HG02763 (cell line): ENCODE measurements around the gene VIT.

Experiments used
- ATAC-seq: cut with Tn5 transposase; IDR thresholded peaks from one replicate; pipeline ENCODE4 v1.9.1; 2021; ENCODE audit warnings: mild to moderate bottlenecking, moderate library complexity; ENCODE audit not compliant: unreplicated experiment

The VIT gene, protein sequence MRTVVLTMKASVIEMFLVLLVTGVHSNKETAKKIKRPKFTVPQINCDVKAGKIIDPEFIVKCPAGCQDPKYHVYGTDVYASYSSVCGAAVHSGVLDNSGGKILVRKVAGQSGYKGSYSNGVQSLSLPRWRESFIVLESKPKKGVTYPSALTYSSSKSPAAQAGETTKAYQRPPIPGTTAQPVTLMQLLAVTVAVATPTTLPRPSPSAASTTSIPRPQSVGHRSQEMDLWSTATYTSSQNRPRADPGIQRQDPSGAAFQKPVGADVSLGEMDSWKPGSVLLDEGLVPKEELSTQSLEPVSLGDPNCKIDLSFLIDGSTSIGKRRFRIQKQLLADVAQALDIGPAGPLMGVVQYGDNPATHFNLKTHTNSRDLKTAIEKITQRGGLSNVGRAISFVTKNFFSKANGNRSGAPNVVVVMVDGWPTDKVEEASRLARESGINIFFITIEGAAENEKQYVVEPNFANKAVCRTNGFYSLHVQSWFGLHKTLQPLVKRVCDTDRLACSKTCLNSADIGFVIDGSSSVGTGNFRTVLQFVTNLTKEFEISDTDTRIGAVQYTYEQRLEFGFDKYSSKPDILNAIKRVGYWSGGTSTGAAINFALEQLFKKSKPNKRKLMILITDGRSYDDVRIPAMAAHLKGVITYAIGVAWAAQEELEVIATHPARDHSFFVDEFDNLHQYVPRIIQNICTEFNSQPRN

DNA sequence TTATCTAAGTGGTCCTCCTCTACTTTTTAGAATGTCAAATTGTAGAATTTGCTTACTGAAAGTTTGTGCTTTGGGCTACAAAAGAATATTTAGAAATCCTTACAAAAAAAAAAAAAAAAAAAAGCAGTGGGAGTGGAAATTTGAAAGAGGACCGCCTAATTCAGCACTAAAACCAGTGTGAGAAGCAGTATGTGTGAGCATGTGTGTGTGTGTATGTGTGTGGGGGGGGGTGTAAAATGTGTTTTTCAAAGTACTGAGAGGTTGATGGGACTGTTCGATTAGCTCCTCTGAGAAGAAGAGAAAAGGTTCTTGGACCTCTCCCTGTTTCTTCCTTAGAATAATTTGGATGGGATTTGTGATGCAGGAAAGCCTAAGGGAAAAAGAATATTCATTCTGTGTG lies at the start of gene VIT:
TSS of gene VIT (plus strand) at position 175 of the 400 bp plus-strand sequence. CDS start 19,664 bp downstream, outside the sequence.
- ATAC-seq, result no peak

DNA sequence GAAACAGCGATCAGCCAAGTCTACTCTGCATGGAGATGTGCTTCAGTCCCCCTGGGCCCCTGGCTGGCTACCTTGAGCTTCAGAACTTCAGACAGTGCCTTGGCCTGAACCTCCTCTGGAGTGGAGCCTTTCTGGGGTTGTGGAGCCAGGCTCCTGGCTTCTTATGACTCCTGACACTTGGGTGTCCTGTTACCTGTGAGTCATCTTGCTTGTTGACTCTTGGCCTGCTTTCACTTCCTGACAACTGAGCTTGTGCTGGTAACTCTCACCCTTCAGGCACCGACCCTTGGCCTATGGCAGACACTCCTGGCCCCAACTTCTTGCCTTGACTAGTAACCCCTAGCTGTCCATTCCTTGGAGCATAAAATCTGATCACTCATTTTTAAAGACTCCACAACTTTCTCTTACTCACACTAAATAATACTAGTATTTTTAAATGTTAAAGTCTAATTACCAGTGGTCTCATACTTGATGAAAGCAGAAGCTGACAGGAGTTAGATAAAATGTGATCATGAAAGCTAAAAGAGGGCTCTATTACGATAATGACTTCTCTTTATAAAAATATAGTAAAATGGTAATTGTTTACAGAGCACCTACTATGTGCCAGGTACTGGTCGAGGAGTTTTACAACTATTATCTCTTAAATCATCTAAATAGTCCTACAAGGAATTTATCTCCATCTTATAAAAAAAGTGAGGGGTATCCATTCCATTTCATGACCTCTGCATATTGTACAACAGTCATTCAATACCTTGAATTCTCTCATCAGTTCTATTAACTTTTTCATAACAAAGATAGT lies 46.3 kb upstream of the VIT start:
- peak; percentile 86 for ATAC-seq

DNA sequence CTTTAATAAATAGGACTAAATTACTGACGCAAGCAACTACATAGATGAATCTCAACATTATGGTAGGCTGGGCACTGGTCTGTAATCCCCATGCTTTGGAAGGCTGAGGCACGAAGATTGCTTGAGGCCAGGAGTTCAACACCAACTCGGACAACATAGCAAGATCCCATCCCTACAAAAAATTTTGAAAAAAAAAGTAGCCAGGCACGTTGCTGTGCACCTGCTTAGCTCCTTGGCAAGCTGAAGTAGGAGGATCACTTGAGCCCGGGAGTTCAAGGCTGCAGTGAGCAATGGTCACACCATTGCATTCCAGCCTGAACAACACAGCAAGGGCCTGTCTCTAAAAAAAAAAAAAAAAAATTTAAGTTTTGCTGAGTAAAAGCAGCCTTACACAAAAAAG lies 43.4 kb upstream of the VIT start:
- no peak for ATAC-seq

DNA sequence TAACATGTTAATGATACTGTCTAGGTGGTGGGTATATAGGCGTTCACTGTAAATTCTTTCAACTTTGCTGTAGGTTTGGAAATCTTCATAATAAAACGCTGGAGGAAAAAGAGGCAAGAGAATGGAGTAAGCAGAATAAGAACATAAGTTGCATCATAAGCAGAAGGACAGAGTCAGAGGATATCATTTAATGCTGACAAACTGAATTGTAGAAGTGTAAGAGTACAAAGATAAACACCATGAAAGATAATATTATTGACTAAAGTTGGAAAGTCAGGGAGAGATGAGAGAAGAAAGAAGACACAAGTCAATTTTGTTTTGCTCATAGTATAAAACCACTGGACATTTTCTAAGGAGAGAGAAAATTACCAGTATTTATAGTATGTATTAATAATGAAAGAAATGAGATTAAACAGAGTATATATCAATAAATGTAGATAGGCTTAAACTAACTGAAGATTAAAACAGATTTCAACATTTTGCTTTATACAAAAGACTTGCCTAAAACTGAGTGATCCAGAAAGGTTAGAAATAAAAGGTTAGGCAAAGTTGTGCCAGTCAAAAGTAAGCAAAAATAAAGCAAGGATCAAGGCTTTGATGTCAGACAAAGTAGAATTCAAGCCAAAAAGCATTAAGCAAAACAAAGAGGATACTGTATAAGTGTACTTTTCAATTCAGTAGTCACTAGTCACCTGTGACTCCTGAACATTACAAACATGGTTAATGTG lies 42.4 kb upstream of the VIT start:
- no peak for ATAC-seq

DNA sequence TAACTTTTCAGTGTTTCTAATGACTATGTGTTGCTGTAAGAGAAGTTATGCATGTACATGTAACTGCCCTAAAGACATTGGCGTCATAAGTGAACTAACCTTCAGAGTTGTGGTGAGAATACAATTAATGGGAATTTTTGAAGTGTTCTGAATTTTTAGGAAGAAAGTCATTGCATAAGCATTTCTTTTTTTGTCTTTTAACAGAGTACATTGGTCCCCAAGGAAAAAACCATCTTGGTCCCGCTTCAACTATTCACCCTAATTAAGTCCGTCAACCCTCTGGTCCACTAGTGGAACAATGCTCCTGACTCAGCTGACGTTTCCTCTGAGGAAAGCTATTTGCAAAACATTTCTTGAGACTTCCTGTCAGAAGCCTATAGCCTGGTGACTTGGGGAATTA lies 41.1 kb upstream of the VIT start:
- ATAC-seq, result no peak

DNA sequence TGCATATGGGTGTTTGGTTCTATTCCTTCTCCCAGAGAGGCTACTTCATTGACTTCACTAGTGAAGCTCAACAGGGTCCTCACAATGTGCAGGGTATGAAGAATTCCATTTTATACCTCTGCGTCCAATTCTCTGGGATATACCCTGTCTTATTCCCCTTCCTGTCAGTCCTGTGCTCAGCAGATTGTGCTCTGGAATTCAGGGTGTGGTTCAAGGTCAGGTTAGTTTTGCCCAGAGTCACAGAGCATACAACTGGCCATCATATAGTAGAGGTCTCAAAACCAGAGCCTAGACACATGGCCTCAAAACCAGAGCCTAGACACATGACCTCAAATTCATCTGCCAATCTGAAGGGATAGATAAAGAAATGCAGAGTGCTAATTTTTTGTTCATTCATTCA lies 38.8 kb upstream of the VIT start:
- no peak for ATAC-seq

DNA sequence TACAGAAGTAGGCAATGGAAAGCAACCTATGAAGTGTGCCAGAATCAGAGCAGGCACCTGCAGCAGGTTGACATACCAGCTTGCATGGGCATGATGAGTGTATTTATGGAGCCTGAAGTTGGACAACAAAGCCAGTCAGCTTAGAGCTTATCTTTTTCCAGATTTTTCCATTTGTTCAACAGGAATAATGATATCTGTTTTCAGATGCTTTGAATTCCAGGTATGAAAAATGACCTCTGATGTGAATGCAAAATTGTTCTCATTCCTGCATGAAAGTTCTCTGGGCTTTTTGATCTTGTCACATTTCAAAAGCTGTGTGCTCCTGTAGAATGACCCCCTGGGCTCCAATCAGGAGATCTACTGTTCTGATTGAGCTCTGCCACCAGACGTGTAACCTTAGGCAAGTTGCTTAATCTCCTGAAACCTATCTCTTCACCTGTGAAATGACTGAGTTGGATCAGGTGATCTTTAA lies 38.2 kb upstream of the VIT start:
- no peak for ATAC-seq

DNA sequence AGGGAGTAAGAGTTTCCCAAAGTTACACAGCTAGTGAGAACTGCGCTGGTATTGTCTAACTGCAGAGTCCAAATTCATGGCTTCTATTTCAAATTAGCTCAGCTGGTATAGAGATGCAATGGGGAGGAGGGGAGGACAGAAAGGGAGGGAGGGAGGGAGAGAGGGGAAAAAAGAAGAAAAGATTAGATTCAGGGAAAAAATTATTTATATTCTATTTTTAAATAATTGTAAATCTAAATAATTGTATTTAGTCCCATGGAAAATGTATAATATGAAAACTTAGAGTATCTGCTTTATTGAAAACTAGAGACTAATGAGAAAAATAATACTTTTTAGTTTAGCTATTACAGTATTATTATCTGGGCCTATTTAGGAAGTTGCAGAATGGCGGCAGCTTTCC lies 37.3 kb upstream of the VIT start:
- no peak for ATAC-seq

DNA sequence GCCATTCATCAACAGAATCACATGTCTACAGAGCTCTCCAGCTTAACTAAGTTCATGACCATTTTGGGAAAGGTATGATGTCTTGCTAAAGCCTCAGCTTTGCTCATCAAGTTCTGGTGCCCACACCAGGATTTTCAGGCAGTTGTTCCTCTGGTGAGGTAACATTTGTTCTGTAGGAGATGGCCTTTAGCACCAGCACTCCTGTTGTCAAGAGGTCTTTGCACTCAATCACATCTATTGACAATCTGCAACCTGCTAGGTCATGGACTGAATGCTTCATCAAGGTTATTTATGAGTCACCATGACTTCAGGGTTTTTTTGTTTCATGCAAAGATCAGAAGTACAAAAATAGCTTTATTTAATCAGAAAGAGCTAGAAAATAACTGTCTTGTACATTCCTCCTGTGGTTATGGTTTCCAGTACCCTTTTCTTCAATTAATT lies 36.6 kb upstream of the VIT start:
- ATAC-seq, result no peak

DNA sequence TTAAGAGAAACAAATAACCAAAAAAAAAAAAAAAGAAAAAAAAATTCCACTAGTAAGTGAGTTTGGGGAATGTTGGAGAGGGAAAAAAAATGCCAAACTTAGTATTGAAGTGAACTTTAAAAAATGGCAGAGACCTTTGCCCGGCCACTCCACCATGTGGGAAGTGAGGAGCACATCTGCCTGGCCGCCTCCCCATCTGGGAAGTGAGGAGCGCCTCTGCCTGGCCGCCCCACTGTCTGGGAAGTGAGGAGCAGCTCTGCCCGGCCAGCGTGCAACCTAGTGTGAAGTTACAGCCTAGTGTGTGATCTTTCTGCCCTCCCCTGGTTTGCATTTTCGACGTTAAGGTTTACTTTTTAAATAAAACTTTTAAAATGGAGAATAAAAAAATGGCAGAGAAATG lies 33.9 kb upstream of the VIT start:
- no peak for ATAC-seq

DNA sequence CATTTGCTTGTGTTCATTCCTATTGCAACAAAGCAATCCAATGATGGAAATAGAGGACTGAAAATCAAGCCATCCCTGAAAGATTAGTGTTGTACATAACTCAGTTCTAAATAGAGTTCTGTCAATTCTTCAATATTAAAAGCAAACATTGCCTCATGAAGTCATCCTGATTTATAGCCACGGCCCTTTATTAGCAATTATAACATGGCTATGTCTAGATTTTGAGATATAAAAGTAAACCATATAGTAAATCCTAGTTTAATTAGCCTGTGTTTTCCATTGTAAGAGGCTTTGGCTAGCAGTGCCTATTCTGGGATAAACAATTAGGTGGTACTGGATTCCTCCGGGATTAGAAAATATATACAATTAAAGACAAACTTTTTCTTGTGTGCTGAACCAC lies 33.2 kb upstream of the VIT start:
- no peak for ATAC-seq

DNA sequence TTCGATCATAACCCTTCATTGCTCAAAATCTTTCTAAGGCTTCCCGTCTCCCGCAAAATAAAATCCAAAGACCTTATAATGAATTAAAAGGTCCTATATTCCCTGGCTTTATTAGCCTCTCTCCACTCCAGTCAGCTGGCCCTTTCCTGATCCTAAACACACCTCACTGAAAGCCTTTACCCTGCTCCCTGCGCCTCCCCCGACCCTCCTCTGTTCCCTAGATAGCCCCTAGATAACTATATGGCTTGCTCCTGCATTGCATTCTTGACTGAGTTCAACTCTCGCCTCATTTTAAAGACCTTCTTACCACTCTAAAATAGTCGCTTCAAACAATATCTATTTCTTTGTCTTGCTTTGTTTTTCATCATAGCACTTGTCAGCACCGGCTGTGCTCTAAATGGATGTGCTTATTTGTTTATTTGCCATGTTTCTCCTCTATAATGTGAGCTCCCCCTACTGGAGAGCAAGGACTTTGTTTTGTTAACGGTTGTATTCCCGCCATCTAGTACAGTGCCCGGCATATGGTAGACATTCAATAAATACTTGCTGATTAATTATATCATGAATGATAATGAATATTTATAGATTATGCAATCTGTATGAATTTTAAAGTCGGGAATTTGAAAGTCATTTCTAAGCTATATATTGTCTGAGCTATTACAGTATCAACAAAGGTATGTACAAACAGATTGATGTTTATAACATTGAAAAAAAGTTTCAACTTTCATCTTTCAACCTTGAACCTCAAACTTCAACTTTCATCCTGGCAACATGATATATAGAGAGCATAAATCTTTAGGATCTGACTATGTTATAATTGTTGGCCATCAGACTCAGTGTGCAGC lies 32.4 kb upstream of the VIT start:
- ATAC-seq, result peak; percentile 72

DNA sequence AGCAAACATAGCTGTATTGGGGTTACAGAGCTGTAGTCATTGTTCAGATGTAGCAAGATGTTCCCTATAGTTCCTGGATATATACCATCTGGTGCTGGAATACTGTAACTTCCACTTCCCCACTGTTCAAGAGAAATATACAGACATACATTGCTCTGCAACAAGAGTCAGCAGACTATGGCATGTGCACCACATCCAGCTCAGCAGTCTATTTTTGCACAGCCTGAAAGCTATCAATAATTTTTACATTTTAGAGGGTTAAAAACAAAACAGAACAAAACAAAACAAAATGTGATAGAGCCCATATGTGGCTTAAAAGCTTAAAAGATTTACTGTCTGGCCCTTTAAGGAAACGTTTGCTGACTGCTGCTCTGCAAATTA lies 31.8 kb upstream of the VIT start:
- ATAC-seq, result no peak

DNA sequence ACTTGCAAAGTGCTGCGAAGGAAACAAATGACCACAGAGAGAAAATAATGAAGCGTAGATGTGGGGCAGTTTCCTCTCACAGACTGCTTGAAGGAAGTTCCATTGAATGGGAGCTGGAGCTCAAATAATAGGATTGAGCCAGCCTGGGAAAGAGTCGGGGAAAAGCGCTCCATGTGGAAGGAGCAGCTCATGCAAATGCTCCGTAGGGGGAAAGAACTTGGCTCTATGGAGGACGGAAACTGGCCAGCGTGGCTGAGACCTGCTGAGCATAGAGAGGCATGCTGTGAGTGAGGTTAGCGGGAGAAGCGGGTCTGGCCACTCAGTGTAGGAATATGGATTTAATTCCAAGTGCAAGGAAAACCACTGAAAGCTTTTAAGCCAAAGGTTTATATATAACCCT lies 28.6 kb upstream of the VIT start:
- no peak for ATAC-seq

DNA sequence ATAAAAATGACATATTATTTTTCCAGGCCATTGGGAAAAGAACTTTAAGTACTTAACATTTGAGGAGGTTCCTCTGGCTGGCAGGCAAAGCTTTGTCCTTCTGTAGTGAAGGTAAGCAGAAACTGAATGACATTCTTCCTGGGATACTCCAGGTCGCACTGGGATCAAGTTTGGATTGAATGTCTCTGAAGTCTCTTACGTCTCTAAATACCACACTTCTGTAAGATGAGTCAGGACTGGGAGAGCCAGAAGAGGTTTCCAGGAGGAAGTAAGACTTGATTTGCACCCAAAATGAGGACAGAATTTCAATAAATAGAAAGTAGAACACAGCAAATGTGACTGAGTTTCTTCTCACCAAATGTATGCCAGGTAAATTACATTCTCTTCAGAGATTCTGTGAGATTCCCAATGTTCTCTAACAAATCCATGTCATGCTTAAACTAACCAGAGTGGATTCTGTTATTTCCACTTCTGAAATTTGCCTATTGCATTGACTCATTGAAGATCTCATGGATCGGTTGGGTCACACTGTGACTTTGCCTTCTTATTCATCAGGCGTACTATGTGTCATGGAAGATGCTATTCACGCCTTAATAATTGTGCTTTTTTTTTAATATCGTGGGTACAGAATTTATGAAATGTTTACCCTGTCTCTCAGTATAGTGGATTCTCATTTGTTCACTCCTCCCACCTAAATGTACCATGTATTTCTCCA lies 25.5 kb upstream of the VIT start:
- no peak for ATAC-seq

DNA sequence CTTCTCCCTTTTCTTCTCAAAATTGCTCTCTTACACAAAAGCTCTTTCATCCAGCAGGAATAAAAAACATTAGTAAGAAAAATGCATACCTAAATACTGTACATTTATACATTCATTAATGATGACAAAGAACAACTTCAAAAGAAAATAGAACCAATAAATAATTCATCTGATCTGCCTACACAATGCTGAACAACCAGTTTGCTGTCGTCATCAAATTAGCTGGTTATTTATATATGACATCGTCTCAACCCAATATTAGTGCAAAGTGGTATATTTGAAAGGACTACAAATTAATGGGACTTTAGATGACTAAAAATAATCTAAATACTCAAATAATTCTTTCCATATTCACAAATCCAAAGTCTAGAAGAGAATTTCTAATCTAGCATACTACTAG lies 24.8 kb upstream of the VIT start:
- no peak for ATAC-seq

DNA sequence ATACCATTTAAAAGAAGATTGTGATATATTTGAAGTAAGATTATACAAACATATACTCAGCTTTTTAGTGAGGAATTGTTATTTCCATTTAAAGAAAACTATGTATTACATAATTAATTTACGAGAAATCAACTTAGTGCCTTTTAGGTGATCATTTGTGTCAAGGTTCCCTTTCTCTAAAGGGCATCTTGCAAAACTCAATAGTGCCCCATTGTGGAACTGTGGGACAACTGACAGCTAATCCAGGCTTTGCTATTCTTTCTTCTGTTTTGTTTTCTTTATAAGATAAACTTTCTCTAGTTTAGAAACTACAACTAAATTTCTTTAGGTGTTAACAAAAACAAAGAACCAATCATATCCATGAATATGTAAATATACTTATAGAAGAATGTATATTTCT lies 24.3 kb upstream of the VIT start:
- no peak for ATAC-seq

DNA sequence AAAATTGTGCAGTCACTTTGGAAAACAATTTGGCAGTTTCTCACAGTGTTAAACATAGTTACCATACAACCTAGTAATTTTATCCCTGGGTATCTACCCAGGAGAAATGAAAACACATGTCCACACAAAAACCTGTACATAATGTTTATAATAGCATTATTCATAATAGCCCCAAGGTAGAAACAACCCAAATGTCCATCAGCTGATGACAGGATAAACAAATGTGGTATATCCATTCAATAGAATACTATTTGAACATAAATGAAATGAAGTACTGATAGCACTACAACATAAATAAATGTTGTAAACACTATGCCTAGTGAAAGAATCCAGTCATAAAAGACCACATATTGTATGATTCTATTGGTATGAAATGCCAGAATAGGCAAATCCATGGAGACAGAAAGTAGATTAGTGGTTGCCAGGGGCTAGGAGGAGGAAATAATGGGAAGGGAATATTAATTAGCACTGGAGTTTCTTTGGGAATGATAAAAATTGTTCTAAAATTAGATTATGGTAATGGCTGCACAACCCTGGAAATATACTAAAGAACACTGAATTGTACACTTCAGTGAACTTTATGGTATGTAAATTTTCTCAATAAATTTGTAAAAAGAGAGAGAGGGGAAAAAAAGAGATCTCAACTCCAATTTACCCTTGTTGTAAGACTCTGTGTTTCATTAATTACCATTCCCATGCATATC lies 20.8 kb upstream of the VIT start:
- ATAC-seq, result no peak

DNA sequence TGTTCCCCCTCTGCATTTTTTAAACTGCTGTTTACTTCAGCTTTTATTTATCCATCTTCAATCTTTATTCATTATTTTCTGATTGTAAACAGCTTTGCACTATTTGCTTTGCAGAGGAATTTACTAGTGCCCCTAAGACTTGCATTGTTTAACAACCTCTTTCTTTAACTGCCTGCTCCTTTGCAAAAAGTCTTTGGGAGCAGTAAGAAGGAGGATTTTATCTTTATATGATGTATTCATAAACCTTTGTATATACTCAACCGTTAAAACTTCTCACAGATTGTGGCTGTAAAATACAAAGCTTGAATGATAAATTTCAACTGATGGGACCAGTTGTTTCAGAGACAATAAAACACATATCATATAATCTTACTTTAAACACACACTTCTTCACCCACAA lies 20.1 kb upstream of the VIT start:
- no peak for ATAC-seq
